Tibial artery (tissue), 4 donors: ENCODE data around the gene EPHB1.

Source experiments
- DNase-seq, 2 donors: peaks; one replicate each; pipeline ENCODE4 v3.0.0-alpha.2; 2019
- H3K27ac ChIP-seq, 2 donors: fragments of 200-600 bp; sonication (generic) in 1 of 2; 1 replicate in 1 of 2; 2 replicates in 1 of 2; pipeline ENCODE4 v1.5.1; 2018 to 2019; ENCODE audit warnings: mild to moderate bottlenecking in 1 of 2
- H3K27me3 ChIP-seq, 2 donors: fragments of 200-600 bp; sonication (generic) in 1 of 2; one replicate each; pipeline versions ENCODE4 v1.5.1 to v1.6.0; 2016 to 2019
- H3K36me3 ChIP-seq, 3 donors: fragments of 200-600 bp; sonication (generic) in 2 of 3; one replicate each; pipeline ENCODE4 v1.5.1; 2016 to 2019; ENCODE audit warnings: mild to moderate bottlenecking in 2 of 3
- H3K4me1 ChIP-seq, 4 donors: fragments of 200-600 bp; sonication (generic) in 2 of 4; 1 replicate in 3 of 4; 2 replicates in 1 of 4; pipeline ENCODE4 v1.5.1; 2016 to 2019
- H3K4me3 ChIP-seq, 2 donors: fragments of 200-600 bp; sonication (generic) in 1 of 2; 1 replicate in 1 of 2; 2 replicates in 1 of 2; pipeline ENCODE4 v1.5.1; 2018 to 2019; ENCODE audit warnings: mild to moderate bottlenecking in 2 of 2
- H3K9me3 ChIP-seq, 3 donors: fragments of 200-600 bp; sonication (generic) in 1 of 3; one replicate each; pipeline ENCODE4 v1.5.1; 2016 to 2019
- CTCF ChIP-seq, 2 experiments: fragments of 200-600 bp in 1 of 2; fragments of 450-650 bp in 1 of 2; IDR thresholded peaks; one replicate each; pipeline ENCODE4 v1.5.1; 2017 to 2019; ENCODE audit warnings: antibody characterized with exemption in 2 of 2, mild to moderate bottlenecking in 1 of 2, moderate library complexity in 1 of 2
- intact Hi-C: fragments of 100-400 bp; cut with DNase I; formaldehyde crosslinking; loops from one replicate; pipeline ENCODE4 v1.15.0; 2023; ENCODE audit warnings: low total_unique reads

The EPHB1 gene

GRCh38 chr3:135161425-135161824, 366.4 kb downstream of the EPHB1 start:
- no peak overlapping the region for H3K27ac ChIP-seq
- no peaks in the 10 kb centered on the region for H3K9me3 ChIP-seq
- H3K4me3 ChIP-seq, result no peak overlapping the region
- no peak for TF ChIP-seq CTCF (IDR thresholded peaks at IDR 0.05)
- H3K4me1 ChIP-seq, result no peaks in the 10 kb centered on the region
- no peak for DNase-seq
- H3K27me3 ChIP-seq, result no peaks in the 10 kb centered on the region
- intact Hi-C loops, result no loop called here
- no peaks in the 10 kb centered on the region for H3K36me3 ChIP-seq

- H3K9me3 ChIP-seq, result no peaks in the 10 kb centered on the region
- no peaks in the 10 kb centered on the region for H3K36me3 ChIP-seq
- no peaks in the 10 kb centered on the region for H3K4me1 ChIP-seq
- no peak overlapping the region for H3K27ac ChIP-seq
- no peaks in the 10 kb centered on the region for H3K27me3 ChIP-seq
- intact Hi-C loops, result no loop called here
- H3K4me3 ChIP-seq, result no peak overlapping the region
- no peak for DNase-seq
- no peak for TF ChIP-seq CTCF (IDR thresholded peaks at IDR 0.05)
These were observed 368.6 kb downstream of the EPHB1 start for GRCh38 chr3:135163701-135164100.

GRCh38 chr3:135165260-135165659, 370.2 kb downstream of the EPHB1 start:
- Histone ChIP-seq H3K27me3 (no peaks in the 10 kb centered on the region), H3K4me1 (no peaks in the 10 kb centered on the region), H3K9me3 (no peaks in the 10 kb centered on the region), H3K36me3 (no peaks in the 10 kb centered on the region), H3K27ac (no peak overlapping the region), H3K4me3 (no peak overlapping the region)
- no peak for TF ChIP-seq CTCF (IDR thresholded peaks at IDR 0.05)
- DNase-seq, result no peak
- intact Hi-C loops, result no loop called here

GRCh38 chr3:135166266-135166825, 371.3 kb downstream of the EPHB1 start:
- no peaks in the 10 kb centered on the region for H3K36me3 ChIP-seq
- intact Hi-C loops, result no loop called here
- no peaks in the 10 kb centered on the region for H3K4me1 ChIP-seq
- no peak for TF ChIP-seq CTCF (IDR thresholded peaks at IDR 0.05)
- H3K9me3 ChIP-seq, result no peaks in the 10 kb centered on the region
- no peak overlapping the region for H3K4me3 ChIP-seq
- no peak overlapping the region for H3K27ac ChIP-seq
- DNase-seq, result no peak
- no peaks in the 10 kb centered on the region for H3K27me3 ChIP-seq

- DNase-seq, result no peak
- TF ChIP-seq CTCF (IDR thresholded peaks at IDR 0.05), result no peak
- no peaks in the 10 kb centered on the region for H3K9me3 ChIP-seq
- no peaks in the 10 kb centered on the region for H3K27me3 ChIP-seq
- H3K4me3 ChIP-seq, result no peak overlapping the region
- no peak overlapping the region for H3K27ac ChIP-seq
- no peaks in the 10 kb centered on the region for H3K4me1 ChIP-seq
- H3K36me3 ChIP-seq, result no peaks in the 10 kb centered on the region
- intact Hi-C loops, result no loop called here
These were observed 373.8 kb downstream of the EPHB1 start for GRCh38 chr3:135168822-135169221.

GRCh38 chr3:135169651-135170050, 374.6 kb downstream of the EPHB1 start:
- Histone ChIP-seq H3K36me3 (no peaks in the 10 kb centered on the region), H3K27ac (no peak overlapping the region), H3K4me1 (no peaks in the 10 kb centered on the region), H3K27me3 (no peaks in the 10 kb centered on the region), H3K9me3 (no peaks in the 10 kb centered on the region), H3K4me3 (no peak overlapping the region)
- no peak for TF ChIP-seq CTCF (IDR thresholded peaks at IDR 0.05)
- intact Hi-C loops, result no loop called here
- no peak for DNase-seq
